ENCODE measurements around the gene R3HDM2.
A peak's percentile ranks its signal among the peaks of the same experiment; 100 is the strongest.
"Not testable (repeated sequence)": the region's sequence is repeated elsewhere in the genome, so short reads cannot be mapped to it uniquely, and the experiment has no call there.

R3HDM2 gene

DNA sequence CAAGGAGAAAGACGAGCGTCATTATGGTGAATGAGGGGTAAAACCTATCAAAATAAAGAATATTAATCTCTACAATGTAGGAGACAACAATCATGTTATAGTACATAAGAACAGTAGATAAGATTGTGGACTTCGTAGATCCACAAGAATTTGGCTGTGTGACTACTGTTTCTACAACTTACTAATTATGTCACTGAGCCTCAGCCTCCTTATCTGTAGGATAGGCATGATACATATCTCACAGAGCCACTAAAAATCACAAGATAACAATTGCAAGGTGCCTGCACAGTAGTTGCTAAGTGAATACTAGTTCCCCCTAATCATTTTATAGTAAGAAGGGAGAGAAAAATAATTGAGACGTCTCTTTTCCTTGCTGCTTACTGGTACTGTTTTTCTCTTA, 101.6 kb downstream of the R3HDM2 start:
- DNase-seq (ENCODE audit: low spot score), result no peak

DNA sequence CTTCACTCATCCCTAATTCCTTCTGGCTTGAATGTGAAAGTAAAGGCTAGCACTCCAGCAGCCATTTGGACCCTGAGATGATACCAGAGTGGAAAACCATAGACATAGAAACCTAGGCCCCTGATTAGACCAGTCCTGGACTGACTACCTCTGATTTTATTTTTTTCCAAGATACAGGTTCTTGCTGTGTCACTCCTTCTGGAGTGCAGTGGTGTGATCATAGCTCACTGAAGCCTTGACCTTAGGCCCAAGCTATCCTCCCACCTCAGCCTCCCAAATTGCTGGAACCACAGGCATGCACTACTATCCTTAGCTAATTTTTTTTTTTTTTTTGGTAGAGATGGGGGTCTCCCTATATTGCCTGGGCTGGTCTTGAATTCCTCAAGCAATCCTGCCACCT, 105.4 kb downstream of the R3HDM2 start:
- no peak for DNase-seq (ENCODE audit: low spot score)

DNA sequence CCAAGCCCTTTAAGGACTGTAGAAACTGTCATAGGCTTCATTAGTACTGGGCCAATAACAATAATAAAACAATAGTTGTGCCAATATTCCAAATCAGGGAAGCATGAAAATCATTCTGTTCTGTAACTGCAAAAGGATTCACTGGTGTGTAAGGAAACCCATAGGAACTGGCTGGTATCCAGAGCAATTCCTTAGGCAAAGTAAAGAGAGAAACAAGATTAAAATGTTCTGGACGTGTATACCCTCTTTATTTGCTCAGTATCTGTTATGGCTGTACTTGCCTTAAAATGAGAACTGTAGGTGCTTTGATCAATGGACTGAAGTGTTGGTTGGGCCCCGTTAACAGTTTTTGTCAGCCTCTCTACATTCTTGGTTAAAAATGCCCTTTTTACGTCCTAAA, 107.4 kb downstream of the R3HDM2 start:
- no peak for DNase-seq (ENCODE audit: low spot score)

DNA sequence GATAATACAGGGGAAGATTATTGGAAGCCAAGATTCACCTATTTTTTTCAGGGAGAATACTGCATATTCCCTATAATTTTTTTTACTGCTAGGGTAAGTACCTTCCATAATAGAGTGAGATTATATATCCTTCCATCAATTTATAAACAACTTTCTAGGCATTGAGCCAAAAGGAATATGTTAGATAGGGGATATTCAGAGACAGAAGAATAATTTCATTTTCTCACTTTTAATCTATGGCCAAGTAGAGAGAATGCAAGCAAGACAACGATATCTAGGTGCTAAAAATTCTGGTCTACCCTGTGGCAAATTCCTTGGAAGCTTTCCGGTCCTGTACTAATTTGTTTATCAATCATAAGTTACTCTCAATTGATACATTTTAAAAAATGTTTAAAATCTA, 110.2 kb downstream of the R3HDM2 start:
- no peak for DNase-seq (ENCODE audit: low spot score)

- no peak for DNase-seq (ENCODE audit: low spot score)
Observed at GRCh38 chr12:57319678-57320469, 111.0 kb downstream of the R3HDM2 start.

DNA sequence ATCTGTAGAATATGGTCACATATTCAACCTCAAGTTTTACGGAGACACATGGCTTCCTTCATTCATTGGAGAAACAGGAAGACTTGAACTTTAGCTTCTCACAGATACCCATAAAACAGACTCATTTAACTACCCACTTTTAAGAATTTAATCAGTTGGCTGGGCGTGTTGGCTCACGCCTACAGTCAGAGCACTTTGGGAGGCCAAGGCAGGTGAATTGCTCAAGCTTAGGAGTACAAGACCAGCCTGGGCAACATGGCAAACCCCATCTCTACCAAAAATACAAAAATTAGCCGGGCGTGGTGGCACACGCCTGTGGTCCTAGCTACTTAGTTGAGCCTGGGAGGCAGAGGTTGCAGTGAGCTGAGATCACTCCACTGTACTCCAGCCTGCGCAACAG, 115.2 kb downstream of the R3HDM2 start:
- DNase-seq (ENCODE audit: low spot score), result no peak

- DNase-seq (ENCODE audit: low spot score), result not testable (repeated sequence)
Observed at GRCh38 chr12:57312287-57312686, 118.6 kb downstream of the R3HDM2 start.

DNA sequence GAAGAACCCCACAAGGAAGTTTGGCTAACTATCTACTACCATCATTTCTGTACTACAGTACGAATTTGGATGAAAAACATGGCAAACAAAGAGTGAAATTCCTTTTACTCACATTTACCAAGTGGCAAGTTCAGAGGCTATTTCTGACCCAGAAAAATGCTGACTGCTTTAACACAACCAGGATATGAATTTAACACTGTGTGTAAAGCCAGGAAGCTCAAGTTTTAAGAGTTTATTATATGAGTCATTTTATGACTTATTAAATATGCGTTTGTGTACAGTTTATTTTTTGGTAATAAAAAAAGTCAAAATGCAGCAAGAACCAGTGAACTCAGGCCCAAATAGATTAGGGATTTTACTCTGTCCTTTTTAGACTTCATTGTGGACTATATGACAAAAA, 121.4 kb downstream of the R3HDM2 start:
- no peak for DNase-seq (ENCODE audit: low spot score)

GRCh38 chr12:57300961-57301584, 129.8 kb downstream of the R3HDM2 start:
- no peak for DNase-seq (ENCODE audit: low spot score)

DNA sequence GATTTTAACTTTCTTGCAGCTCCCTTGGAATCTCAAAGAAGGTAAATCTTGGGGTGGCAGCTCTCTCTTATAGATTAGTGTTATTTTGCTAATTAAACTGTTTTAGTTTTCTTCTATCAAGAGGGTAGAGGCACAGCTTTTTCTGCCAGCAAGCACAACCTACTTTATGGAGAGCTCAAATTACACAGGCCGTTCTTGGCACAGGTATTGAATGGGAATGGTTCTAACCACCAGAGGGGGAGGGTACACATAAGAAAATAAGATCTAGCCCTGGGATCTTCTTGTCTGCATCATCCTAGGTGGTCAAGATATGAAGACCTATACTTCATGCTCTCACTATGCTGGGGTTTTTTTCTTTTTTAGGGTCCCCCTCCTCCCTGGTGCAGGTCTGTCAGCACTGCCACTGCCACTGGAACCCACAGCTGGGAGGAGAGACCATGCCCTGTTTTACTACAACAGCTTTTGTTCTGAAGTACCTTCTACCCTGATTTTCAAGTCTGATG, 131.3 kb downstream of the R3HDM2 start:
- no peak for DNase-seq (ENCODE audit: low spot score)

DNA sequence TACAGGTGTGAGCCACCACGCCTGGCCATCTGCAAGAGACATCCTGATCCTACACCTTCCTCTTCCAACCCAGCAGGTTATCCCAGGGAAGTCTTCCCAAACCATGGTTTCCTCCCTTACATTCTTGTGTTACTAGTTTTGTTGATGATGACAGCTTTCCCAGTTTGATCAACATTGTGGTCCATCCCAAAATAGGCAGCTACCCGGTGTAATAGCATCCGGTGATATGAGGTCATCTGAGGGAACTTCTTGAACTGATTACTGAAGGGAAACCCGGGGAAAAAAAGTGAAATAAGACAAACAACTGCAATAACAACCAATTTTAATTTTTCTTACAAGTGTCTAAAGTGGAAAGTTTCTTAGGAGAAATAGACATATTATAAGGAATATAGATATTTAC, 134.6 kb downstream of the R3HDM2 start:
- no peak for DNase-seq (ENCODE audit: low spot score)

GRCh38 chr12:57282073-57282472, 148.8 kb downstream of the R3HDM2 start:
- not testable (repeated sequence) for DNase-seq (ENCODE audit: low spot score)

DNA sequence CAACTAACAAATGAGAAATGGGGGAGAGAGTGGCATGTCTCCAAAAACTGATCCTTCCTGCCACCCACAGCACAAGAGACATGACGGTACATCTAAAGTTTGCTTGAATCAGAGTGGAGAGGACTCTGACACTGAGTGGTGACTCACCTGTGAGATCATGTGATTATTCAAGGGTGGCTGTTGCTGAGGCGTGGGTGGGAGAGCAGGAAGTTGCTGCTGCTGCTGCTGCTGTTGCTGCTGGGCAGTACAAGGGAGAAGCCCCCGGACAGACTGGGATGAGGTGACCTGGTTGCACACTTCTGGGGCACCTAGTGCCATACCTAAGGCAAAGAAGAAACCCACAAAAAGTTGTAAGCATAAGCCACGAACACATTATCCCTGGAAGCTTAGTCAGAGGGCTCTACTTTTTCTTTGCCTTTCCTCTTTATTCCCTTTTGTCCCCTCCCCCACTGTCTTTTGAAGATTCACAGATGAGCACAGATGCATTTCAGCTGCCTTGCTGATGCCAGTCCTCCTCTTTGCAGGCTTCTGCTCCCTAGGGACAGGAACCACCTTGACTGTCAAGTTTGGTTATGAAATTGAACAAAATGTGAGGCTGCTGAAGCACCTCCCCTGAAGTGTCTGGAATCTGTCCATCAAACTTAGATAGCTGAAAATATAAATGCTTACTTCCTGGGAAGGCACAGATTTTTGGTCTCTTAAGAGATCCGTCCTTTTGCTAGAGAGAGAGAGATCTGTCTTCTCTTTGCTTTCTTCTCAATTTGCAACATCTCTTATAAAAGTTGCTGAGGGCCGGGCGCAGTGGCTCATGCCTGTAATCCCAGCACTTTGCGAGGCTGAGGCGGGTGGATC, 150.4 kb downstream of the R3HDM2 start:
- DNase-seq (ENCODE audit: low spot score), result peak; percentile 47

- no peak for DNase-seq (ENCODE audit: low spot score)
Observed at GRCh38 chr12:57278465-57279381, 152.1 kb downstream of the R3HDM2 start.

DNA sequence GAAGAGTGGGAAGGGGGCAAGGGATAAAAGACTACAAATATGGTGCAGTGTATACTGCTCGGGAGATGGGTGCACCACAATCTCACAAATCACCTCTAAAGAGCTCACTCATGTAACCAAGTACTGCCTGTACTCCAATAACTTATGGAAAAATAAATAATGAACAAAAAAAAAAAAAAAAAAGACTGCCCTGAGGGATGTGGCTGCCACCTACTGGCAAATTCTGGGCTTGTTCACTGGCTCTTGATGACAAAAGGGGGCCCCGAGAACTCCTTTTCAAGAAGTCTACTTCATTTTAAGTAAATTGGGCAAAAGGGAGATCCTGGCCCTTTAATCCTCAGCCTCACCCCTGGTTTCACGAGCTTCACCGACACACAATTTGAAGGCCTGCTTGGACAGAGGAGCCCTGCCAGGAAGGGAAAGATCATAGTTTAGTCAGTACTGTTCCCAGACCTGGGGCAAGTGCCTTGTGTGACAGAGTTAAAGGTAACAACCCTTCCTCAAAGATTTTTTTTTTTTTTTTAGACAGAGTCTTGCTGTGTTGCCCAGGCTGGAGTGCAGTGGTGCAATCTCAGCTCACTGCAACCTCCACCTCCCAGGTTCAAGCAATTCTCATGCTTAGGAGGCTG, 153.8 kb downstream of the R3HDM2 start:
- peak; percentile 63 for DNase-seq (ENCODE audit: low spot score)

DNA sequence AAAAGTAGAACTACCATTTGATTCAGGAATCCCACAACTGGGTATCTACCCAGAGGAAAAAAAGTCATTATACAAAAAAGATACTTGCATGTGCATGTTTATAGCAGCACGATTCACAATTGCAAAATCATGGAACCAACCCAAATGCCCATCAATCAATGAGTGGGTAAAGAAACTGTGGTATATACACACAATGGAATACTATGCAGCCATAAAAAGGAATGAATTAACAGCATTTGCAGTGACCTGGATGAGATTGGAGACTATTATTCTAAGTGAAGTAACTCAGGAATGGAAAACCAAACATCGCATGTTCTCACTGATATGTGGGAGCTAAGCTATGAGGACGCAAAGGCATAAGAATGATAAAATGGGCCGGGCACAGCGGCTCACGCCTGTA, 154.6 kb downstream of the R3HDM2 start:
- DNase-seq (ENCODE audit: low spot score), result not testable (repeated sequence)

GRCh38 chr12:57273516-57273915, 157.3 kb downstream of the R3HDM2 start:
- DNase-seq (ENCODE audit: low spot score), result no peak

DNA sequence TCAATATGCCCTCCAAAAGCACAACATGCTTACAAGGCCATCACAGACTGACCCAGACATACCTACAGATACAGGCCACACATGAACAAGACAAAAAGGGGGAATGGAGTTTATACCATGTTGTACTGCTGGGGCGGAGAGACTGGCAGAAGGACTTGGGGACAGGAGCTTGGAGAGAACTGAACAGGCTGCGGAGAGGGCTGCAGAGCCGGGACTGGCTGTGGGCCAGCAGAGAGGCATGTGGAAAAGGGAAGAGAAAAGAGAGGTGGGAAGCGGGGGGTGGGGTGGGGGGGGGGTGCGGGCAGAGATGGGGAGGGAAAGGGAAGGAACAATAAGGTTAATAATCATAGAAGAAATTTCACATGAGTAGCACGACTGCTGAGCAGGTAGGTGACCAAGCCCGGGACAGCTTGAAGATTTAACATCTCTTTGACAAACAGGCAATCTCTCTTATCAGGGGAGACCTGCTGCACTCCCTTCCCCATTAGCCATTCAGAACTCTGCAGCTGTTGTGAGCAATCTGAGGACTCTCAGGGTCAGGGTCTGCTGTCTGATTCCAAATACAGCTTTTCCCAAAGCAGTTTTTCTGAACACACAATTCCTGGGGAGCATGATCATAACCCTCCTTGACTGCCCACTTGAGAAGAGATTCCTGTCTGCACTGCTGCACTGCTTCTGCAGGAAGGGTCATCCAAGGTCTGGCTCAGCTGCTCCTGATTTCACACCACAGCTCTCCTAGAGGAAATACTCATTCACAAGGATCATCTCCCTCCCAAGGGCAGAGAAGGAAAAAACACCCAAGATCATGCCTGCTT, 158.3 kb downstream of the R3HDM2 start:
- no peak for DNase-seq (ENCODE audit: low spot score)

DNA sequence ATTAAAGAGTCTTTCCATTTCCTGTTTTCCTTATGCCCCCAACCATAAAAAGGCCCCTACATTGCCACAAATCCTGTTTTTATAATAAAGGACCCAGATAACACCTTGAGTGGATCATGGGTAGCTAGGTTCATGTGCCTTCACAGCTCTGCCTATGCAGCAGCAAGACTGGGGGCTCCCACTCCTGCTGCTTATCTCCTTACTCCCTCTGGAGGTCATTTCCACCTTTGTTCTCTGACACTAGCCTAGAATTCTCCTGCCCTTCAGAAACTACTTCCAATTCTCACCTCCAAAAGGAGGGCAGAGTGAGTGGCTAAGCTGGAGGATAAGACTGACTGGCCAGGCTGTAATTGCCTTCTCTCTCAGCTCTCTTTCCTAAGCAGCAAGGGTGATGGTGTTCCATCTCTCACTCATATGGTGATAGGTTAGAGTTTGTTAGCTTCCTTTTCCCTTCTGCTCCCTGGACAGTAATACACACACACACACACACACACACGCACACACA, 159.8 kb downstream of the R3HDM2 start:
- no peak for DNase-seq (ENCODE audit: low spot score)

DNA sequence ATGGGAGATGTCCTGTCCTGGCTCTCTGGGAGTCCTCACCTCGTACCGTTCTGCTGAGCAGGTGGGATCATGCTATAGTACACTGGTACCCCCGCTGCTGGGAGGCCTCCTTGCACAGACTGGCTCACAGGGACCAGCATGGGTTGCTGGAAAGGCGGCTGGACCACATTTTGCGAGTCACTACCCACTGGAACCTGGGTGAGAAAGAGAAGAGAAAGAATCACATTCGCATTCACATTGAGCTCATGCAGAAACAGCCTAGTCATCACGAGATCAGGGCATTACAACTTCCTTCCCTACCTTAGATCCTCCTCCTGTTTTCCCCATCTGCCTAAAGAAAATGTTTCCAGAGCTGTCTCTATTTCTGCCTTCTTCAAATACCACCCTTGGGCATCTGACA, 162.6 kb downstream of the R3HDM2 start:
- no peak for DNase-seq (ENCODE audit: low spot score)

Data from NAMALWA (cell line).